GM21825 (cell line): ENCODE data around the gene GORASP2.

Source experiments
- ATAC-seq: cut with Tn5 transposase; IDR thresholded peaks from one replicate; pipeline ENCODE4 v1.9.1; 2021; ENCODE audit warnings: mild to moderate bottlenecking, moderate library complexity; ENCODE audit not compliant: unreplicated experiment

The GORASP2 gene

GRCh38 chr2:170965446-170966225 is 36.6 kb downstream of the GORASP2 start:
- ATAC-seq, result no peak

- ATAC-seq, result no peak
These were observed 37.8 kb downstream of the GORASP2 start for GRCh38 chr2:170966648-170967396.

- no peak for ATAC-seq
These were observed 38.5 kb downstream of the GORASP2 start for GRCh38 chr2:170967553-170967952.

- no peak for ATAC-seq
These were observed 39.4 kb downstream of the GORASP2 start for GRCh38 chr2:170968205-170969003.

GRCh38 chr2:170969030-170969429 is 40.0 kb downstream of the GORASP2 start:
- ATAC-seq, result no peak

- no peak for ATAC-seq
These were observed 40.9 kb downstream of the GORASP2 start for GRCh38 chr2:170969872-170970496.

GRCh38 chr2:170971071-170971470 is 42.0 kb downstream of the GORASP2 start:
- no peak for ATAC-seq

- ATAC-seq, result peak; percentile 3
These were observed 43.5 kb downstream of the GORASP2 start for GRCh38 chr2:170972296-170973224.

- no peak for ATAC-seq
These were observed 44.1 kb downstream of the GORASP2 start for GRCh38 chr2:170973225-170973491.

GRCh38 chr2:170973492-170974303 is 44.6 kb downstream of the GORASP2 start:
- ATAC-seq, result peak; percentile 93

GRCh38 chr2:170974304-170974993 is 45.4 kb downstream of the GORASP2 start:
- ATAC-seq, result no peak

GRCh38 chr2:170975127-170975942 is 46.3 kb downstream of the GORASP2 start:
- ATAC-seq, result no peak

- no peak for ATAC-seq
These were observed 46.9 kb downstream of the GORASP2 start for GRCh38 chr2:170975943-170976270.

- ATAC-seq, result no peak
These were observed 55.0 kb downstream of the GORASP2 start for GRCh38 chr2:170984079-170984478.

- ATAC-seq, result no peak
These were observed 56.4 kb downstream of the GORASP2 start for GRCh38 chr2:170985407-170985806.

- ATAC-seq, result no peak
These were observed 57.7 kb downstream of the GORASP2 start for GRCh38 chr2:170986566-170987258.

- no peak for ATAC-seq
These were observed 62.5 kb downstream of the GORASP2 start for GRCh38 chr2:170991398-170992182.
